Measurements from ENCODE around the gene SFT2D2.
"Not testable (repeated sequence)": the region's sequence is repeated elsewhere in the genome, so short reads cannot be mapped to it uniquely, and the experiment has no call there.

- TF ChIP-seq CTCF (IDR thresholded peaks at IDR 0.05); ZFX (IDR thresholded peaks at IDR 0.05; ENCODE audit: borderline replicate concordance): not testable (repeated sequence)
Measured at GRCh38 chr1:168181063-168181720, 44.6 kb upstream of the SFT2D2 start.
